Cardiac muscle cell (in vitro differentiated cells and primary cell): ENCODE measurements around the gene DYNLT3. TPM values are rescaled to one million over a fixed set of nuclear protein-coding genes. Genes with fewer than 3 reads are reported as not detected.

Source experiments
- DNase-seq, 2 donors: peaks; one replicate each; pipeline versions ENCODE4 v3.0.0 to v3.0.0-alpha.2; 2010 to 2017; ENCODE audit warnings: low read depth in 1 of 2, low spot score in 1 of 2
- H3K27ac ChIP-seq: fragments of 200-600 bp; sonication (generic); 2 replicates; pipeline ENCODE4 v1.5.1; 2016
- H3K27me3 ChIP-seq: fragments of 200-600 bp; sonication (generic); 2 replicates; pipeline ENCODE4 v1.6.0; 2016; ENCODE audit warnings: control low read depth
- H3K36me3 ChIP-seq: fragments of 200-600 bp; sonication (generic); 2 replicates; pipeline ENCODE4 v1.5.1; 2016; ENCODE audit warnings: control low read depth
- H3K4me1 ChIP-seq: fragments of 200-600 bp; sonication (generic); 2 replicates; pipeline ENCODE4 v1.8.1; 2017; ENCODE audit warnings: low read depth, mild to moderate bottlenecking, mixed run types
- H3K4me3 ChIP-seq: fragments of 200-600 bp; sonication (generic); 2 replicates; pipeline ENCODE4 v1.5.1; 2016; ENCODE audit warnings: mild to moderate bottlenecking
- H3K9me3 ChIP-seq: fragments of 200-600 bp; sonication (generic); 2 replicates; pipeline ENCODE4 v1.5.1; 2017; ENCODE audit warnings: low read depth, mild to moderate bottlenecking, control low read depth
- polyA plus RNA-seq: library from polyadenylated mRNA; unstranded; fragments of >200 nt; fragmentation: Nextera tagmentation; extraction: Ambion mirVana; gene quantifications from 2 replicates; pipeline ENCODE4 v1.2.1, GENCODE V29; 2016
- total RNA-seq: library from RNA; depleted of rRNA; stranded (reverse); fragments of >200 nt; gene quantifications from 2 replicates; pipeline ENCODE4 v1.2.3, GENCODE V29; 2016
- TF ChIP-seq, protein P1 (sequence below): IDR thresholded peaks from 2 replicates; pipeline ENCODE4 v1.5.1; 2012; ENCODE audit warnings: low read depth, mild to moderate bottlenecking, low read length

The DYNLT3 gene
- total and polyA plus RNA-seq, 2 experiments from 2014 or later, result 7.6 to 12.3 TPM

GRCh38 chrX:37796310-37796709, 51.1 kb downstream of the DYNLT3 start:
- TF ChIP-seq, protein P1, sequence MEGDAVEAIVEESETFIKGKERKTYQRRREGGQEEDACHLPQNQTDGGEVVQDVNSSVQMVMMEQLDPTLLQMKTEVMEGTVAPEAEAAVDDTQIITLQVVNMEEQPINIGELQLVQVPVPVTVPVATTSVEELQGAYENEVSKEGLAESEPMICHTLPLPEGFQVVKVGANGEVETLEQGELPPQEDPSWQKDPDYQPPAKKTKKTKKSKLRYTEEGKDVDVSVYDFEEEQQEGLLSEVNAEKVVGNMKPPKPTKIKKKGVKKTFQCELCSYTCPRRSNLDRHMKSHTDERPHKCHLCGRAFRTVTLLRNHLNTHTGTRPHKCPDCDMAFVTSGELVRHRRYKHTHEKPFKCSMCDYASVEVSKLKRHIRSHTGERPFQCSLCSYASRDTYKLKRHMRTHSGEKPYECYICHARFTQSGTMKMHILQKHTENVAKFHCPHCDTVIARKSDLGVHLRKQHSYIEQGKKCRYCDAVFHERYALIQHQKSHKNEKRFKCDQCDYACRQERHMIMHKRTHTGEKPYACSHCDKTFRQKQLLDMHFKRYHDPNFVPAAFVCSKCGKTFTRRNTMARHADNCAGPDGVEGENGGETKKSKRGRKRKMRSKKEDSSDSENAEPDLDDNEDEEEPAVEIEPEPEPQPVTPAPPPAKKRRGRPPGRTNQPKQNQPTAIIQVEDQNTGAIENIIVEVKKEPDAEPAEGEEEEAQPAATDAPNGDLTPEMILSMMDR, result no peak
- Histone ChIP-seq H3K4me1 (peaks cover 17% of the 10 kb centered on the region), H3K27ac (peak overlapping the region; percentile 91), H3K36me3 (no peaks in the 10 kb centered on the region), H3K4me3 (no peak overlapping the region), H3K27me3 (no peaks in the 10 kb centered on the region), H3K9me3 (no peaks in the 10 kb centered on the region)
- no peak for DNase-seq

Other genes with a start within 250 kb of the DYNLT3 start
- 3.0 and 7.2 TPM in 2 replicates for gene XK, start 161.8 kb downstream of the DYNLT3 start, total RNA-seq
- gene XK, start 161.8 kb downstream of the DYNLT3 start, polyA plus RNA-seq, result 2.2 and 3.0 TPM in 2 replicates
- gene CYBB, start 67.5 kb downstream of the DYNLT3 start, total RNA-seq, result 0.42 and 0.60 TPM in 2 replicates
- gene CYBB, start 67.5 kb downstream of the DYNLT3 start, polyA plus RNA-seq, result 0.38 TPM in 1 of 2 replicates, not detected in the other
- gene SYTL5, start 159.0 kb upstream of the DYNLT3 start, total RNA-seq, result 3.5 and 3.7 TPM in 2 replicates
- gene SYTL5, start 159.0 kb upstream of the DYNLT3 start, polyA plus RNA-seq, result 1.6 and 2.0 TPM in 2 replicates